ENCODE data around the gene MYO15B. TPM values are rescaled to one million over a fixed set of nuclear protein-coding genes. Genes with fewer than 3 reads are reported as not detected.

MYO15B gene
- total RNA-seq, 1 experiment from 2014 or later = 7.1 TPM

DNA sequence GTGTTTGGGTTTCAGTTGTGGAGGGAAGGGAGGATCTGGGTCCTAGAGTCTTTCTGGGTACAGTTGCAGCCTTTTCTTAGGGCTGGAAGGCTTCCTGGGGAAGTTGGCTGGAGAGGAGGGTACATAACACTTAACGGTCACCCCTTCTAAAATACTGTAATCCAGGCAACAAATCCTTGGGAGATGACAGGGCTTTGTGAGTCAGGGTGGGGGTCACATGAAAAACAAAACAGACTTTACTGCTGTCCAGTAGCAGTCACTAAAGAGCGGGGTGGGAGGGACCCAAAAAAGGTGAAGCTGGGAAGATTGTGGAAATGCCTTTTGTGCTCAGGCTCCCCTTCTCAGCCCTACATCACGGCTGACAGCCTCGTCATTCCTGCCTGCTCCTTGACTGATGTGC lies 85.9 kb downstream of the MYO15B start:
- DNase-seq = no peak
- H3K4me2 ChIP-seq (ENCODE audit: low read length) = no peak overlapping the region
- CTCF ChIA-PET = interaction anchor here (0.6 to 1.2 kb wide), 2 partner anchors 19 to 75 kb away, joined by 3 read pairs; no protein-coding TSS in a partner anchor
- H3K79me2 ChIP-seq (ENCODE audit: low read length) = peaks cover 77% of the 10 kb centered on the region
- H3K4me1 ChIP-seq (ENCODE audit: insufficient read depth, low read length) = peaks cover 8% of the 10 kb centered on the region
- H3F3A ChIP-seq (ENCODE audit: low read length, unreplicated experiment) = peaks cover 18% of the 10 kb centered on the region
- H4K20me1 ChIP-seq (ENCODE audit: low read length) = peaks cover 9% of the 10 kb centered on the region; the same call in 1 of the 2 replicates
- no peaks in the 10 kb centered on the region for H3K9me2 ChIP-seq (replicated peaks; ENCODE audit: low read length)
- peak; percentile 31; the same call in 1 of the 2 replicates for ATAC-seq
- no TSS peak for BruUV-seq (replicated peaks)
- H3K9ac ChIP-seq (ENCODE audit: low read length) = no peak overlapping the region
- H3K36me3 ChIP-seq (ENCODE audit: low read depth, low read length) = peaks cover 70% of the 10 kb centered on the region
- no peak overlapping the region for H2AFZ ChIP-seq (ENCODE audit: low read length)
- H3K27ac ChIP-seq (ENCODE audit: low read length) = no peak overlapping the region
- TF ChIP-seq EZH2phosphoT487 (IDR thresholded peaks at IDR 0.05; ENCODE audit: borderline replicate concordance, low read length) = no peak
- TF ChIP-seq, protein P1, sequence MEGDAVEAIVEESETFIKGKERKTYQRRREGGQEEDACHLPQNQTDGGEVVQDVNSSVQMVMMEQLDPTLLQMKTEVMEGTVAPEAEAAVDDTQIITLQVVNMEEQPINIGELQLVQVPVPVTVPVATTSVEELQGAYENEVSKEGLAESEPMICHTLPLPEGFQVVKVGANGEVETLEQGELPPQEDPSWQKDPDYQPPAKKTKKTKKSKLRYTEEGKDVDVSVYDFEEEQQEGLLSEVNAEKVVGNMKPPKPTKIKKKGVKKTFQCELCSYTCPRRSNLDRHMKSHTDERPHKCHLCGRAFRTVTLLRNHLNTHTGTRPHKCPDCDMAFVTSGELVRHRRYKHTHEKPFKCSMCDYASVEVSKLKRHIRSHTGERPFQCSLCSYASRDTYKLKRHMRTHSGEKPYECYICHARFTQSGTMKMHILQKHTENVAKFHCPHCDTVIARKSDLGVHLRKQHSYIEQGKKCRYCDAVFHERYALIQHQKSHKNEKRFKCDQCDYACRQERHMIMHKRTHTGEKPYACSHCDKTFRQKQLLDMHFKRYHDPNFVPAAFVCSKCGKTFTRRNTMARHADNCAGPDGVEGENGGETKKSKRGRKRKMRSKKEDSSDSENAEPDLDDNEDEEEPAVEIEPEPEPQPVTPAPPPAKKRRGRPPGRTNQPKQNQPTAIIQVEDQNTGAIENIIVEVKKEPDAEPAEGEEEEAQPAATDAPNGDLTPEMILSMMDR (conservative IDR thresholded peaks at IDR 0.05; ENCODE audit: low read depth, low read length) = no peak
- TF ChIP-seq EZH2 (IDR thresholded peaks at IDR 0.05; ENCODE audit: low read length, unreplicated experiment) = no peak
- intact Hi-C loops (cut with micrococcal nuclease) = no loop called here
- no peak overlapping the region for H3K4me3 ChIP-seq (ENCODE audit: low read length)
- no peaks in the 10 kb centered on the region for H3K27me3 ChIP-seq (ENCODE audit: low read length)
- H3K9me3 ChIP-seq (ENCODE audit: low read length) = no peaks in the 10 kb centered on the region
- POLR2A ChIA-PET (ENCODE audit: unreplicated experiment) = no interaction called here

Other genes with a start within 250 kb of the MYO15B start
- gene GRB2, start 182.1 kb upstream of the MYO15B start, total RNA-seq (2014; rRNA removed) = 224 and 282 TPM in 2 replicates
- gene TMEM94, start 131.2 kb upstream of the MYO15B start, total RNA-seq (2014; rRNA removed) = 45.6 and 88.3 TPM in 2 replicates
- gene CASKIN2, start 72.3 kb upstream of the MYO15B start, total RNA-seq (2014; rRNA removed) = 22.0 and 28.3 TPM in 2 replicates
- 61.6 and 70.4 TPM in 2 replicates for gene TSEN54, start 71.3 kb upstream of the MYO15B start, total RNA-seq (2014; rRNA removed)
- 92.9 and 122 TPM in 2 replicates for gene LLGL2, start 62.1 kb upstream of the MYO15B start, total RNA-seq (2014; rRNA removed)
- gene SMIM5, start 45.6 kb downstream of the MYO15B start, total RNA-seq (2014; rRNA removed) = 2.3 and 4.3 TPM in 2 replicates
- gene RECQL5, start 79.4 kb downstream of the MYO15B start, total RNA-seq (2014; rRNA removed) = 54.2 and 97.7 TPM in 2 replicates
- 97.8 and 115 TPM in 2 replicates for gene SAP30BP, start 79.5 kb downstream of the MYO15B start, total RNA-seq (2014; rRNA removed)
- gene ITGB4, start 133.7 kb downstream of the MYO15B start, total RNA-seq (2014; rRNA removed) = 273 and 362 TPM in 2 replicates
- gene GALK1, start 177.4 kb downstream of the MYO15B start, total RNA-seq (2014; rRNA removed) = 64.9 and 75.0 TPM in 2 replicates
- gene UNK, start 197.0 kb downstream of the MYO15B start, total RNA-seq (2014; rRNA removed) = 21.8 and 22.9 TPM in 2 replicates

All from PC-3 (cell line).